ENCODE measurements around the gene HSD17B10. TPM values are rescaled to one million over a fixed set of nuclear protein-coding genes. Genes with fewer than 3 reads are reported as not detected.

The HSD17B10 gene
- total RNA-seq, 1 donor from 2014 or later: 135 TPM

- Mint-ChIP-seq H3K4me1 (peaks cover 17% of the 10 kb centered on the region), H3K27ac (ENCODE audit: unreplicated experiment) (no peak overlapping the region), H3K4me3 (no peak overlapping the region), H3K27me3 (ENCODE audit: low read depth) (peaks cover 34% of the 10 kb centered on the region), H3K9me3 (no peaks in the 10 kb centered on the region), H3K36me3 (ENCODE audit: low read depth) (no peaks in the 10 kb centered on the region)
- TF ChIP-seq CTCF (conservative IDR thresholded peaks at IDR 0.05): no peak
- no peak for DNase-seq (ENCODE audit: low read depth, low spot score)
Observed at GRCh38 chrX:53437206-53437605, 3.0 kb upstream of the HSD17B10 start.

GRCh38 chrX:53435997-53436396 lies 1.8 kb upstream of the HSD17B10 start:
- Mint-ChIP-seq H3K36me3 (ENCODE audit: low read depth) (no peaks in the 10 kb centered on the region), H3K27me3 (ENCODE audit: low read depth) (peaks cover 31% of the 10 kb centered on the region), H3K9me3 (no peaks in the 10 kb centered on the region), H3K27ac (ENCODE audit: unreplicated experiment) (no peak overlapping the region), H3K4me3 (peak overlapping the region; percentile 12), H3K4me1 (peaks cover 10% of the 10 kb centered on the region)
- DNase-seq (ENCODE audit: low read depth, low spot score): peak; percentile 42
- peak; percentile 75 for TF ChIP-seq CTCF (conservative IDR thresholded peaks at IDR 0.05)

GRCh38 chrX:53430231-53430630 lies 3.9 kb downstream of the HSD17B10 start:
- Mint-ChIP-seq H3K9me3 (no peaks in the 10 kb centered on the region), H3K4me3 (peak overlapping the region; percentile 39), H3K36me3 (ENCODE audit: low read depth) (no peaks in the 10 kb centered on the region), H3K27me3 (ENCODE audit: low read depth) (no peaks in the 10 kb centered on the region), H3K4me1 (peaks cover 10% of the 10 kb centered on the region), H3K27ac (ENCODE audit: unreplicated experiment) (no peak overlapping the region)
- no peak for DNase-seq (ENCODE audit: low read depth, low spot score)
- no peak for TF ChIP-seq CTCF (conservative IDR thresholded peaks at IDR 0.05)

- Mint-ChIP-seq H3K27me3 (ENCODE audit: low read depth) (no peaks in the 10 kb centered on the region), H3K27ac (ENCODE audit: unreplicated experiment) (no peak overlapping the region), H3K36me3 (ENCODE audit: low read depth) (no peaks in the 10 kb centered on the region), H3K9me3 (no peaks in the 10 kb centered on the region), H3K4me1 (peaks cover 9% of the 10 kb centered on the region), H3K4me3 (no peak overlapping the region)
- TF ChIP-seq CTCF (conservative IDR thresholded peaks at IDR 0.05): no peak
- no peak for DNase-seq (ENCODE audit: low read depth, low spot score)
Observed at GRCh38 chrX:53429755-53430154, 4.4 kb downstream of the HSD17B10 start.

GRCh38 chrX:53422861-53423306 lies 11.3 kb downstream of the HSD17B10 start, which contains the start of gene RIBC1:
TSS of gene RIBC1 (plus strand) at chrX:53422873. CDS start at chrX:53426277, 3,404 bp downstream.
- peaks cover 22% of the 10 kb centered on the region for H3K4me1 Mint-ChIP-seq
- no peak for TF ChIP-seq CTCF (conservative IDR thresholded peaks at IDR 0.05)
- H3K27ac Mint-ChIP-seq (ENCODE audit: unreplicated experiment): peak within 1 kb of the TSS; percentile 99
- H3K36me3 Mint-ChIP-seq (ENCODE audit: low read depth): peaks cover 4% of the 10 kb centered on the region
- H3K27me3 Mint-ChIP-seq (ENCODE audit: low read depth): no peaks in the 10 kb centered on the region
- no peaks in the 10 kb centered on the region for H3K9me3 Mint-ChIP-seq
- peak within 1 kb of the TSS; percentile 94 for H3K4me3 Mint-ChIP-seq
- no peak for DNase-seq (ENCODE audit: low read depth, low spot score)
